Bronchial epithelial cell (primary cell): Measurements from ENCODE around the gene PIM3. TPM values are rescaled to one million over a fixed set of nuclear protein-coding genes. Genes with fewer than 3 reads are reported as not detected.

Experiments
- DNase-seq: peaks from one replicate; pipeline ENCODE4 v3.0.0-alpha.2; 2010; ENCODE audit warnings: low read depth
- FAIRE-seq: peaks from 2 replicates; lab custom pipeline; 2011; peaks lifted over from hg19 to GRCh38; lab: Jason Lieb, UNC
- H3K27me3 ChIP-seq: 2 replicates; pipeline ENCODE4 v1.5.1; 2011; ENCODE audit warnings: low read length; ENCODE audit not compliant: control insufficient read depth, insufficient read depth
- H3K36me3 ChIP-seq: 2 replicates; pipeline ENCODE4 v1.5.1; 2011; ENCODE audit warnings: low read length; ENCODE audit not compliant: control insufficient read depth, insufficient read depth
- H3K4me3 ChIP-seq: 2 replicates; pipeline ENCODE4 v1.5.1; 2011; ENCODE audit warnings: mild to moderate bottlenecking, low read depth, low read length, control low read depth
- CTCF ChIP-seq: IDR thresholded peaks from 2 replicates; pipeline ENCODE4 v1.5.1; 2011; ENCODE audit warnings: mild to moderate bottlenecking, moderate library complexity, low read length, control low read depth, inconsistent platforms; ENCODE audit not compliant: insufficient read depth, severe bottlenecking
- total RNA-seq: library from RNA; depleted of rRNA; stranded (reverse); fragments of >200 nt; gene quantifications from 2 replicates; pipeline ENCODE4 v1.2.1, GENCODE V29; 2014

The PIM3 gene
- total RNA-seq, 1 donor from 2014 or later = 67.1 TPM

- no peak for DNase-seq
- no peak for FAIRE-seq
- TF ChIP-seq CTCF = no peak
- H3K36me3 ChIP-seq = peaks cover 10% of the 10 kb centered on the region
- no peak overlapping the region for H3K4me3 ChIP-seq
- H3K27me3 ChIP-seq = no peaks in the 10 kb centered on the region
Measured at GRCh38 chr22:49925525-49926128, 34.9 kb upstream of the PIM3 start.

- no peak for TF ChIP-seq CTCF
- Histone ChIP-seq H3K27me3 (no peaks in the 10 kb centered on the region), H3K4me3 (no peak overlapping the region), H3K36me3 (peaks cover 8% of the 10 kb centered on the region)
- no peak for DNase-seq
- FAIRE-seq = no peak
Measured at GRCh38 chr22:49926916-49927315, 33.7 kb upstream of the PIM3 start.

- DNase-seq (no peak), FAIRE-seq (no peak)
- TF ChIP-seq CTCF = no peak
- no peaks in the 10 kb centered on the region for H3K27me3 ChIP-seq
- peaks cover 8% of the 10 kb centered on the region for H3K36me3 ChIP-seq
- no peak overlapping the region for H3K4me3 ChIP-seq
Measured at GRCh38 chr22:49927483-49928184, 32.9 kb upstream of the PIM3 start.

- no peaks in the 10 kb centered on the region for H3K27me3 ChIP-seq
- H3K4me3 ChIP-seq = no peak overlapping the region
- TF ChIP-seq CTCF = no peak
- DNase-seq (no peak), FAIRE-seq (no peak)
- H3K36me3 ChIP-seq = peaks cover 8% of the 10 kb centered on the region
Measured at GRCh38 chr22:49928185-49928495, 32.4 kb upstream of the PIM3 start.

GRCh38 chr22:49928555-49929210 is 31.9 kb upstream of the PIM3 start:
- Histone ChIP-seq H3K4me3 (no peak overlapping the region), H3K27me3 (no peaks in the 10 kb centered on the region), H3K36me3 (peaks cover 7% of the 10 kb centered on the region)
- no peak for DNase-seq
- FAIRE-seq = no peak
- TF ChIP-seq CTCF = no peak
